HG02763 (cell line): ENCODE data around the gene RMND5B.
"Not testable (repeated sequence)": the region's sequence is repeated elsewhere in the genome, so short reads cannot be mapped to it uniquely, and the experiment has no call there.

Experiments
- ATAC-seq: cut with Tn5 transposase; IDR thresholded peaks from one replicate; pipeline ENCODE4 v1.9.1; 2021; ENCODE audit warnings: mild to moderate bottlenecking, moderate library complexity; ENCODE audit not compliant: unreplicated experiment

RMND5B gene

GRCh38 chr5:178165581-178165980 is 34.8 kb downstream of the RMND5B start:
- ATAC-seq: no peak

DNA sequence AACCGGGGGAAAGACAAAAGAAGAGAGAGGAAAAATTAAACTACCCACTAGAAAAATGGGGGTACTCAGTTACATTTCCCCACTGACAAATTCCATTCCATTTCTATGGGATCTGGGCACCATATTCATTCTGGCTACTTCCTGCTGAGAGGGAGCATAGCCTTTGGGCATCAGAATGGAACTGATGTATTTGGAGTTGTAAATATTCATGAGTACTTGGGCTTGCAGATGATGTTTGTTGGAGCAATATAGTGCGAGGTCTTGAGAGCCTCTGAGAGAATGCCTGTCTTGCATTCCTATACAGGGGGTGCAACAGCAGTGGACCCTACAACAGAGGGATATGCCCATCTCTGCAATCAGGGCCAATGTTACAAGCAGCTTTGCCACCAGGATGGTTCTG is 39.6 kb downstream of the RMND5B start:
- no peak for ATAC-seq

DNA sequence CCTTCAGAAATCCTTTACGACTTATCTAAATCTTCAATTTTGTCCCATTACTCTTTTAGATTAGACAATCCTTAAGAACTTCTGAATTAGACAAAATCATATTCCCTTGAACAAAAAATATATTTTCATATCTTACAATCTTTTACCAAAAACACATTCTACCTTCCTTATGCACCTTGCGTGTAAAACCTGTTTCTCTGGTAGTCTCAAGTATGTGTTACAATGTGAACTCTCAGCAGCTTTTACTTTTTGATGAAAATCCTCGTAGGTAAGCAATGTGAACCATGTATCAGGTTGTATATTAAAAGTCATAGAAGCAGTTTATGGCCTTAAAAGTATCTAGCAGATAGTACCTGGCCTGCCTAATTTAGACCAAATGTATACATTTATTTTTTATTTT is 43.6 kb downstream of the RMND5B start:
- no peak for ATAC-seq

DNA sequence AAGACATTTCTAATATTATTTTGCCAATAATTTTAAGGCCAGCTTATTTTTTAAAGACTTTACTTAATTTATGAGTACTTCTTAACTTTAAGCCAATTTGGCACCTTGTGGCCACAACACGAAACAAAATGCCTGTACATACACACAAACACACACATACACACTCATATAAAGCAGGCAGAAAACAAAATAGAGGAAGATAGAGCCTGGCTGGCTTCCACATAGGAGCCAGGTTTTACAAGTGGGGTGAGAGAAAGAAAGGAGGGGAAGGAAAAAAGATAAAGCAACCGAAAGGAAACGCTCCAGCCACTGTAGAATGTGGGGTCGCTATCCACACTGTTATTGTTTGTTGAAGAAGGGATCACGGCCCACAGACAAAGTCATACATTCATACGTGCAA is 46.0 kb downstream of the RMND5B start:
- ATAC-seq: no peak

GRCh38 chr5:178177569-178177968 is 46.8 kb downstream of the RMND5B start:
- ATAC-seq: no peak

GRCh38 chr5:178180141-178180863 is 49.5 kb downstream of the RMND5B start:
- ATAC-seq: no peak

- ATAC-seq: no peak
Measured at GRCh38 chr5:178182158-178182876, 51.5 kb downstream of the RMND5B start.

DNA sequence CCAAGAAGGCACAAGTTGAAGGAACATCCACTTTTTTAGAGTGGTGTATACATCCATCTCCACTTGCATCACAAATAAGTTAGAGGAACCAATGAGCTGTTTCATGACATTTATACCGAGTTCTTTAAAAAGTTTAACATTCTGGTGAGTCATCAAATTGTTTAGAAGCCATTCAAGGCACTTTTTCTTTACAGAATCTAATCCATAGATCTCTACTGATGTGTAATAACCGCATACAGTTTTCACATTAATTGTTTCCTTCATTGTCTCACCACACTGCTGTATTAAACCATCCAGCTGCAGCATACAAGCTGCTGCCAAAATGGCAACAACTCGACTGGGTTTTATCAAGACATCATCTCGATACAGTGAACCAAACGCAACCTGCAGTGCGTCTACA is 55.6 kb downstream of the RMND5B start:
- ATAC-seq: no peak

DNA sequence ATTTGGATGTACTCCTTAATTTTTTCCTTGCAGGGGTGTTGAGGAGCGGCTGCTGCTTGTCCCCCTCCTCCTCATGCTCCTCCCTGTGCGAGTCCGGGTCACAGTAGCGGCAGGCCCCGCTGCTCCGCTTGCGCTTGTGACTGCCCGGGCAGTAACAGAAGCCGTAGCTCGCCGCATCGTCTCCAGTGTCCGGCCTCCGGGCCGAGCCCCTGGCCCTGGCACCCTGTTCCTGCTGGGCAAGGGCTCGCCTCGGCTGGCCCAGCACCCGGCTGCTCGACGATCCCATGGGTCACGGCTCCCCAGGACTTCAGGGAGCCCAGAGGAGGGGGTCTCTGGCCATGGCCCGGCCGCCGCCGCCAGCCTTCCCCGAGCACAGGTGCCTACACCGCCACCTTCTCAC is 56.2 kb downstream of the RMND5B start, which contains the start of gene GMCL2:
TSS of gene GMCL2 (minus strand) at position 358 of the 400 bp plus-strand sequence. CDS start at position 286, 72 bp downstream.
- ATAC-seq: no peak

- ATAC-seq: no peak
Measured at GRCh38 chr5:178189433-178189832, 58.6 kb downstream of the RMND5B start.

DNA sequence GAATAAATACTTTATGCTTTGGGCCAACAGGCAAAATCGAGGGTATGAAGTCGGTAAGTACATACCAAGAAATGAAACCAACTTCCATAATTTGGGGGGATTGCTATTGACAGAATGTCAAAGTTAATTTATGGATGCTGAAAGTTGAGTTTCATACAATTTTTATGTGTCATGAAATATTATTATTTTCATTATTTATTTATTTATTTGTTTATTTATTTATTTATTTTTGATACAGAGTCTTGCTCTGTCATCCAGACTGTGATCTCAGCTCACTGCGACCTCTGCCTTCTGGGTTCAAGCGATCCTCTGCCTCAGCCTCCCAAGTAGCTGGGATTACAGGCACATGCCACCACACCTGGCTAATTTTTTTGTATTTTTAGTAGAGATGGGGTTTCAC is 60.8 kb downstream of the RMND5B start:
- ATAC-seq: no peak

GRCh38 chr5:178192244-178192643 is 61.4 kb downstream of the RMND5B start:
- no peak for ATAC-seq

DNA sequence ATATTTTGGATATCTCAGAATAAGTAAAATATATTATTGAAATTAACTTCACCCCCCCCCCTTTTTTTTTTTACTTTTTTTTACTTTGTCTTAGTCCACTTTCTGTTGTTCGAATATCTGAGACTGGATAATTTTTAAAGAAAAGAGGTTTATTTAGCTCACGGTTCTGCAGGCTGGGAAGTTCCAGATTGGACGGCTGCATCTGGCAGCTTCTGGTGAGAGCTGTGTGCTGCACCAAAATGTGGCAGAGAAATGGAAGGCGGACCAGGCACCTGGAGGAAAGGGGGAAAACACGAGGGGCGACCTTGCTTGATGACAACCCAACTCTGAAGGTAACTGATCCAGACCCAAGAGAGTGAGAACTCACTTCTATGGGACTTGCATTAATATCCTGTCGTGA is 62.0 kb downstream of the RMND5B start:
- ATAC-seq: no peak

DNA sequence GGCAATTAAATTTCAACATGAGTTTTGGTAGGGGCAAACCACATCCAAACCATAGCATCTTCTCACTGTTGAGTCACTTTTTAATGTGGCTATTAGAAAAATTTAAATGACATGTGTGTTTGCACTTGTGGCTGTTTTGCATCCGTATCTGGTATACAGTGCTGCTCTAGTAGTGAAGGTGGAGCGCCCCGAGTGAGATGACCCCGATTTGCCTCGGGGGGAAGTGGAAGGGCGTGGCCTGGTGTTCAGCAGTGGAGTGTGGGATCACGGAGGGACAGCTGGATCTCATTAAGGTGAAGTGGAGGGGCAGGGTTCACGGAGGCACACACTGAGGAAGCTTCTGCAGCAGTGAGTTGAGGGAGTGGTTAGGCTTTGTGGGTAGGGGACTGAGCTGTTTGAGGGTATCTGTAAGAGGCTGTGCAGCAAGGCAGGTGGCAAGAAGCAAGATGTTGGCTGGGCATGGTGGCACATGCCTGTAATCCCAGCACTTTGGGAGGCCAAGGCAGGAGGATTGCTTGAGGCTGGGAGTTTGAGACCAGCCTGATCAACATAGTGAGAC is 62.5 kb downstream of the RMND5B start:
- no peak for ATAC-seq

DNA sequence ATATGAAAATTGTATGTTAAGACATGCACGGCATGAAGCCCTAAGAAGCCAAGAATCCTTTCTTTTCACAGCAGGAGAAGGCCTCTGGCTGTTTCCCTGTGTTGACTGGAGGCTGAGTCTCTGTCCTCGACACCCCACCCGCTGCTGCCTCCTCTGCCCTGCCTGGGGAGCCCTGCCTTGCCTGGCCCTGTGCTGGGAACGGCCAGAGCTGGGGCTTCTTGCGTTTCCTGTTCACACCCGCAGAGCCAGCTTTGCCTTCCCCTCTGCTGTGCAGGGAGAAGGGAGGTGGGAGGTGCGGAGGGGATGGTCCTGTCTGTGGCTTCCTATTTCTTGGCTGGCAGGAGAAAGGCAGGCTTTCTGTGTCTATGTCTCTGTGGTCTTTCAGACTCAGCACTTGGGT is 63.2 kb downstream of the RMND5B start:
- no peak for ATAC-seq

DNA sequence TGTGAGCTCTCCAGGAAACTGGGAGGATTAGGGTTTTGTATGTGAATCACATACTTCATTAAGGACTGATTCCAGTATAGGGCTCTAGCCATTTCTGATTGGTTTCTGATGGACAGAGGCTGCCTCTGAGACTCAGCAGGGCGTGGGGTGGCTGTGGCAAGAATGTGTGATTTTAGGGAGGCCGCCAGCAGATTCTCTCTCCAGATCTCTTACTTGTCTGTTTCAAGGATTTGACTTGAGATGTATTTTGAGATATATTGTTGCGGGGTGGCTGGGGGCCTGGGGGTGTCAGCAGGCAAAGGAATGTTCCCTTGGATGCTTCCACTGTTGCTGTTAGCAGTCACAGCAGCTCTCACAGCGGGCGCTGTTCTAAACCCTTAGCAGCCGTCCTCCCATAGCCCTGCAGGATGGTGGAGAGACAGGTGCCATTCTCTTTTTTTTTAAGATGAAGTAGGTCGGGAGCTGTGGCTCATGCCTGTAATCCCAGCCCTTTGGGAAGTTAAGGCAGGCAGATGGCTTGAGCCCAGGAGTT is 65.5 kb downstream of the RMND5B start:
- ATAC-seq: no peak

DNA sequence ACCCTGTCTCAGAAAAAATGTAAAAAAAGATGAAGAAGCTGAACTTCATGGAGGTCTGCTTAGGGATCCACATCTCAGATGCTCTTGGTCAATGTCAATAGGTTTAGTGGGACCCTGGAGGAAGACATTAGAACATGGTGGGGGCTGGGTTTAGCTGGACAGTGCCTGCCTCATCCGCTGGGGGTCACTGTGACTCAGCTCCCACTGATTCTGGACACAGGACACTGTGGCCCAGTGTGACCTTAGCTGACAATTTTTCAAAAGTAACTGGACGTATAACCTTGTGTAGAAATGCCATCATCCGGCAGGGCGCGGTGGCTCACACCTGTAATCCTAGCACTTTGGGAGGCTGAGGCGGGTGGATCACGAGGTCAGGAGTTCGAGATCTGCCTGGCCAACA is 66.2 kb downstream of the RMND5B start:
- no peak for ATAC-seq

DNA sequence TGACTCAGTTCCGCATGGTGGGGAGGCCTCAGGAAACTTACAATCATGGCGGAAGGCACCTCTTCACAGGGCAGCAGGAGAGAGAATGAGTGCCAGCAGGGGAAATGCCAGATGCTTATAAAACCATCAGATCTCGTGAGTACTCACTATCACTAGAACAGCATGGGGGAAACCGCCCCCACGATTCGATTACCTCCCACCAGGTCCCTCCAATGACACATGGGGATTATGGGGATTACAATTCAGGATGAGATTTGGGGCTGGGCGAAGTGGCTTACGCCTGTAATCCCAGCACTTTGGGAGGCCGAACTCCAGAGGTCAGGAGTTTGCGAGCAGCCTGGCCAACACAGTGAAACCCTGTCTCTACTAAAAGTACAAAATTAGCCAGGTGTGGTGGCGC is 67.3 kb downstream of the RMND5B start:
- not testable (repeated sequence) for ATAC-seq

DNA sequence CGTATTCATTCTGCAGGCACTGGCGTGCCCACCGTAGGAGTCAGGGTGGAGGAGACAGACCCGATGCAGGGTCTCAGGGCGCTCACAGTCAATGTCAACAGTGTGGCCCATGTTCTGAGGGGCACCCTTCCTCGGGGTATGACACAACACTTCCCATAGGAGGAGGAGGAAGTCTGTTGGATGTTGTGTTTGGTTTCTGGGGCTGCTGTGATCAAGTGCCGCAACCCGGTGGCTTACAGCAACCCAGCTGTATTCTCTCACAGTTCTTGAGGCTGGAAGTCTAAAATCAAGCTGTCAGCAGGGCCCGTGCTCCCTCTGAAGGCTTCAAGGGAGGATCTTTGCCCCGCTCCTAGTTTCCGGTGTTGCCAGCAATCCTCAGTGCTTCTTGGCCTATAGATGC is 67.9 kb downstream of the RMND5B start:
- no peak for ATAC-seq

GRCh38 chr5:178199581-178200434 is 69.0 kb downstream of the RMND5B start:
- ATAC-seq: no peak
